ENCODE data around the gene PMEL.
"Not testable (repeated sequence)": the region's sequence is repeated elsewhere in the genome, so short reads cannot be mapped to it uniquely, and the experiment has no call there.

PMEL gene

GRCh38 chr12:55982319-55982936, 16.6 kb upstream of the PMEL start:
- no peak for DNase-seq

DNA sequence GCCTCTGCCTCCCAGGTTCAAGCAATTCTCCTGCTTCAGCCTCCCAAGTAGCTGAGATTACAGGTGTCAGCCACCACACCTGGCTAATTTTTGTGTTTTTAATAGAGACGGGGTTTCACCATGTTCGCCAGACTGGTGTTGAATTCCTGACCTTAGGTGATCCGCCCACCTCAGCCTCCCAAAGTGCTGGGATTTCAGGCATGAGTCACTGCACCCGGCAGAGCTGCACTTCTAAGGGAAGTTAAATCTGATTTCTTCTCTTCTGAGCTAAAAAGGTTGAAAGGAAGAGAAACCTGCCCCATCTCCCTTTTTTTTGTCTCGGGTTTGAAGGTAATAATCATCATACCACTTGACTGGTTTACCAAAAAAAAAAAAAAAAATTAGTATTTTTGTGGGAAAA, 16.0 kb upstream of the PMEL start:
- not testable (repeated sequence) for DNase-seq

- DNase-seq, result no peak
Measured at GRCh38 chr12:55979069-55979468, 13.2 kb upstream of the PMEL start.

- DNase-seq, result no peak
Measured at GRCh38 chr12:55978393-55978792, 12.6 kb upstream of the PMEL start.

- peak; percentile 40 for DNase-seq
Measured at GRCh38 chr12:55974308-55974730, 8.5 kb upstream of the PMEL start.

GRCh38 chr12:55973599-55974307, 7.9 kb upstream of the PMEL start, which contains the start of gene RAB5B:
Gene RAB5B, plus strand, starts transcription at chr12:55974078. Its CDS starts 12,883 bp downstream, at chr12:55986961.
- peak; percentile 100 for DNase-seq

GRCh38 chr12:55972911-55973598, 7.2 kb upstream of the PMEL start:
- no peak for DNase-seq

GRCh38 chr12:55972456-55972855, 6.6 kb upstream of the PMEL start:
- no peak for DNase-seq

DNA sequence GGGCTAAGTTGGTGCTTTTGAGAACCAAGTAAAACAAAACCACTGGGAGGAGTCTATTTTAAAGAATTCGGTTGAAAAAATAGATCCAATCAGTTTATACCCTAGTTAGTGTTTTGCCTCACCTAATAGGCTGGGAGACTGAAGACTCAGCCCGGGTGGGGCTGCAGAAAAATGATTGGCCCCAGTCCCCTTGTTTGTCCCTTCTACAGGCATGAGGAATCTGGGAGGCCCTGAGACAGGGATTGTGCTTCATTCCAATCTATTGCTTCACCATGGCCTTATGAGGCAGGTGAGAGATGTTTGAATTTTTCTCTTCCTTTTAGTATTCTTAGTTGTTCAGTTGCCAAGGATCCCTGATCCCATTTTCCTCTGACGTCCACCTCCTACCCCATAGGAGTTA, 6.2 kb upstream of the PMEL start:
- no peak for DNase-seq

DNA sequence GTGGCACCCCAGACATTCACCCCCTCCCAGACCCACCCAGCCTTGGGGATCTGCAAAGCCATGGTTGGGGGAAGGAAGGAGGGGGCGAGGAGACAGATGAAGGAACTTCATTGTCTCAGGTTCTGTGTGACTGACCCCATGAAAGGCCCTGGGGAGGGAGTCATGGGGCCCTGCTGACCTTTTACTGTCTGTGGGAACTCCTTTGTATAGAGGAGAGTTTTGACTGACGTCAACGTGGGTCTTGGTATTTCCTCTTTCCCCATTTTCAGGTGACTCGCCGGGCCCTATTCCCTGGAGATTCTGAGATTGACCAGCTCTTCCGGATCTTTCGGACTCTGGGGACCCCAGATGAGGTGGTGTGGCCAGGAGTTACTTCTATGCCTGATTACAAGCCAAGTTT, 4.9 kb upstream of the PMEL start:
- no peak for DNase-seq

GRCh38 chr12:55969356-55969755, 3.5 kb upstream of the PMEL start:
- DNase-seq, result no peak

DNA sequence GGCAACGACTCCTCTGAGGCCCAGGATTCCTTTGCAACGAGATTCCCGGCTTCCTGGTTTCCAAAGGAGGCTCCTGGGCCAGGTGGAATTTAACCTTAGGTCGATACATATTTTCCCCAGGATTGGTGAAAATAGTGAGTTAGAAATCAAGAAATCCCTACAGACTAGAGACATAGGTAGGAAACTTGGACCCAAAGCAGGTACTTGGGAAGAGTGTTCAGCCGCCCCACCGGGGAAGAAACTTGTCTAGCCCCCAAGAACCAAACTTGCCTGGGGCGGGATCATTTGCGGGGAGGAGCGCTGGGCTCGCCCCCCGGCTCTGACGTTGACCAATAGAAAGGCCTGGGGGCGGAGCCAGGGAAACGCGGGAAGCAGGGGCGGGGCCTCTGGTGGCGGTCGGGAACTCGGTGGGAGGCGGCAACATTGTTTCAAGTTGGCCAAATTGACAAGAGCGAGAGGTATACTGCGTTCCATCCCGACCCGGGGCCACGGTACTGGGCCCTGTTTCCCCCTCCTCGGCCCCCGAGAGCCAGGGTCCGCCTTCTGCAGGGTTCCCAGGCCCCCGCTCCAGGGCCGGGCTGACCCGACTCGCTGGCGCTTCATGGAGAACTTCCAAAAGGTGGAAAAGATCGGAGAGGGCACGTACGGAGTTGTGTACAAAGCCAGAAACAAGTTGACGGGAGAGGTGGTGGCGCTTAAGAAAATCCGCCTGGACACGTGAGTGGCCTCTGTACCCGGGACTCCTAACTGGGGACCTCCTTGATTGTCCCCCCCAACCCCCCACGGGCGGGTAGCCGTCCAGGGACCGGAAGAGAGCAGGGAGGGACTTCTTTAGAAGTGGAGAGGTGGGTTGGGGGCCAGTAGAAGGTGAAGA, 803 bp upstream of the PMEL start, which contains the start of gene CDK2:
TSS of gene CDK2 (plus strand) at position 423 of the 874 bp plus-strand sequence. CDS start at position 602, 179 bp downstream.
- peak; percentile 89 for DNase-seq

- no peak for DNase-seq
Measured at GRCh38 chr12:55965240-55965639, 602 bp downstream of the PMEL start.

GRCh38 chr12:55963760-55964159, 2.1 kb downstream of the PMEL start:
- no peak for DNase-seq

GRCh38 chr12:55957106-55957859, 8.6 kb downstream of the PMEL start:
- no peak for DNase-seq

DNA sequence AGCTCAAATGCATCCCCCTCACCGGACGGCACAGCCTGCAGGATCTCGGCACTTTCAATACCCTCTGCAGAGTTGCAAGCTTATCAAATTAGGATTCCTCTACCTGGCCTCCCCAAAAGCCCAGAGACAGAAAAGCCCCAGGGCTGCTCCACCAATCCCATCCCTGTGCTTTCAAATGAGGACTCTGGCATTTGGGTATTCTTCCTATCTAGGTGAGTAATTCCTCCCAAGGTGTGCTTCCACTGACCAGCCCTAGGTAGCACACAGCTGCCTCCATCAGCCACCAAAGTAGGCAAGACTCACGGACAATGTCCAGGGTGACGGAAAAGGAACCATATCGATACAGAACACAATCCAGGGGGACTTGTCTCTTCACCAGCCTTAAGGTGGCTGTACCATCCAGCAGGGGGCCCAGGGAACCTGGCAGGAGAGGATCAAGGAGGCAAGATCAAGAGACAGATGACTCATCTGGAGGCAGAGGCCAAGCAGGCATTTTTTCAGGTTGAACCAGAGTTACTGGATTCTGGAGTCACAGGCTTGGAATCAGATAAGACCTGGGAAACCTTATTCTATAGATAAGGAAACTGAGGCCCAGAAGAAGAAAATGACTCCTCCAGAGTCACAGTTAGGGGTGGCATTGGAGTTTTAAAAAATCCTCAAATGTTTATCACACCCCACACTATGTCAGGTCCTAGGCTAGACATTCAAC, 9.9 kb downstream of the PMEL start:
- no peak for DNase-seq

- no peak for DNase-seq
Measured at GRCh38 chr12:55955344-55955743, 10.5 kb downstream of the PMEL start.

- no peak for DNase-seq
Measured at GRCh38 chr12:55946553-55946952, 19.3 kb downstream of the PMEL start.

- DNase-seq, result no peak
Measured at GRCh38 chr12:55942577-55943136, 23.2 kb downstream of the PMEL start.

- no peak for DNase-seq
Measured at GRCh38 chr12:55942055-55942454, 23.8 kb downstream of the PMEL start.

Data from NCI-H345 (cell line).